Measurements from ENCODE around the gene STK11.

STK11 gene

GRCh38 chr19:1261798-1262622 is 56.4 kb downstream of the STK11 start:
- DNase-seq (ENCODE audit: low spot score), result no peak

GRCh38 chr19:1262623-1263123 is 57.1 kb downstream of the STK11 start:
- no peak for DNase-seq (ENCODE audit: low spot score)

- no peak for DNase-seq (ENCODE audit: low spot score)
Observed at GRCh38 chr19:1263188-1263587, 57.6 kb downstream of the STK11 start.

DNA sequence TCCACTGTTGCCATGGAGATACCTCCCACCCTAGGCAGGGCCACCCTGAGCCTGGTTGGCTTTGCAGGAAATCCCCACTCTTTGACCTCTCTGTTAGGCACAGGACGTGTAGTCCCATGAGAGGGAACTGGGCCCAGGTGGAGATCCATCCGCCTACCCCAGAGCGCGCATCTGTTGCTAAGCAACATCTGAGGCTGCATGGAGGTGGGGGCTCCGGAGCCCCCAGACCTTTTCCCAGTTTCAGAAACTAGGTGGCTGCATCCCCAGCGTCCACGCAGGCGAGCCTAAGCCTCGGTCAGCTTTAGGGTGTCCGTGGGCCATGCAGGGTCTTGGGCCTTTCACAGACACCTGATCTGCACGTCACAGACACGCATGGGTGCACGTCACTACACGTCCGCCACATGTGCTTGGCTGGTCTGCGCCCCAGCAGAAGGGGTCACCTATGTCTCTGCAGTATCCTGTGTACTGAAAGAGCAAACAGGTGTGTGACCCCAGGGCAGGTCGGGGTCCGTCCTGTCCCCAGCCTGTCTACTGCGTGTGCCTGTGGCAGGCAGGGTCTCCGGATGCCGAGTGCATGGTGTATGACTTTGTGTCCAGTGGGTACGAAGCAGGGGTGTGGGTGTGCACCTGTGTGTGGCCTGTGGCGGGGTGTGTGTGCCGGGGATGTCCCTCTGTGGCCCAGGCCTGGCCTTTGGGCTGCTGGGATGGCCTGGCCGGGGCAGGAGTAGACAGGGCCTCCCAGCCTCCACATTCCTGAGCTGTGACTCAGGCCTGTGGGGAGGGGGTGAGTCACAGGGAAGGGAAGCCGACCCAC is 59.4 kb downstream of the STK11 start:
- DNase-seq (ENCODE audit: low spot score), result no peak

GRCh38 chr19:1265615-1266128 is 60.1 kb downstream of the STK11 start:
- peak; percentile 42 for DNase-seq (ENCODE audit: low spot score)

- peak; percentile 89 for DNase-seq (ENCODE audit: low spot score)
Observed at GRCh38 chr19:1266129-1266915, 60.7 kb downstream of the STK11 start.

GRCh38 chr19:1266916-1267476 is 61.4 kb downstream of the STK11 start:
- DNase-seq (ENCODE audit: low spot score), result peak; percentile 63

- DNase-seq (ENCODE audit: low spot score), result no peak
Observed at GRCh38 chr19:1267477-1268225, 62.1 kb downstream of the STK11 start.

GRCh38 chr19:1268226-1269064 is 62.9 kb downstream of the STK11 start:
- no peak for DNase-seq (ENCODE audit: low spot score)

DNA sequence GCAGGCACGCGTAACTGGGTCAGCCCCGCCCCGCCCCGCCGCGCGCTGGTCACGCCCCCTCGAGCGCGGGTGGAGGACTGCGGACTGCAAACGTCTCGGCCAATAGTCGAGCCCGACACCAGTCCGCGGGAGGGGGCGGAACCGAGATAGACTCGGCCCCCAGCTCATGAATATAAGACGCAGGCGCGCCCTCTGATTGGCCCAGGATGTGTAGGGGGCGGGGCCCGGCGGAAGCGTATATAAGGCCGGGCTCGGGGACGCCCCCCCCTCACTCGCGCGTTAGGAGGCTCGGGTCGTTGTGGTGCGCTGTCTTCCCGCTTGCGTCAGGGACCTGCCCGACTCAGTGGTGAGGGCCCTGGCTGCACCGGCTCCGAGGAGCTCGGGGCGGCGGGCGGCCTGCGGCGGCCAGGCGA is 63.5 kb downstream of the STK11 start, which contains the start of gene CIRBP:
Gene CIRBP, plus strand, starts transcription at position 268 of the 413 bp plus-strand sequence. CDS start 1,602 bp downstream, outside the sequence.
- peak; percentile 99 for DNase-seq (ENCODE audit: low spot score)

- peak; percentile 86 for DNase-seq (ENCODE audit: low spot score)
Observed at GRCh38 chr19:1269478-1270212, 64.1 kb downstream of the STK11 start.

DNA sequence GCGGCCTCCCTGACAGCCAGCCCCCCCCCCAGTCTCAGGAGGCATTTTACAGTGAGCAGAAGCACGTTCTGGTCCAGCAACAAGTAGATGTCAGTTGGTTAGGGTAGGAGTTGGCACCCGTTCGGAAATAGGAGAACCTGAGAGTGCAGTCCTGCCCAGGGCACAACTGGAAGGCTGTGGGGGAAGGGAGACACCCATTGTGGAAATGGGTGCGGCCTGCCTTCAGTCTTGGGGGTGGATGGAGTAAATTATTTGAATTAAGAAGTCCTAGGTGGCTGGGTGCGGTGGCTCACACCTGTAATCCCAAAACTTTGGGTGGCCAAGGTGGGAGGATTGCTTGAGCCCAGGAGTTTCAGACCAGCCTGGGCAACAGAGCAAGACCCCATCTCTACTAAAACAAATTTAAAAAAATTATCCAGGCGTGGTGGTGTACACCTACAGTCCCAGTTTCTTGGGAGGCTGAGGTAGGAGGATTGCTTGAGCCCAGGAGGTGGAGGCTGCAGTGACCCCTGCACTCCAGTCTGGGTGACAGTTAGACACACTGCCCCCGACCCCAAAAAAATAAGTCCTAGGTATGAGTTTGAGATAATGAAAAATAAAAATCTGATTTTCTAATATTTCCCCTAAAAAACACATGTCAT is 64.8 kb downstream of the STK11 start:
- DNase-seq (ENCODE audit: low spot score), result no peak

- DNase-seq (ENCODE audit: low spot score), result no peak
Observed at GRCh38 chr19:1270854-1271527, 65.4 kb downstream of the STK11 start.

DNA sequence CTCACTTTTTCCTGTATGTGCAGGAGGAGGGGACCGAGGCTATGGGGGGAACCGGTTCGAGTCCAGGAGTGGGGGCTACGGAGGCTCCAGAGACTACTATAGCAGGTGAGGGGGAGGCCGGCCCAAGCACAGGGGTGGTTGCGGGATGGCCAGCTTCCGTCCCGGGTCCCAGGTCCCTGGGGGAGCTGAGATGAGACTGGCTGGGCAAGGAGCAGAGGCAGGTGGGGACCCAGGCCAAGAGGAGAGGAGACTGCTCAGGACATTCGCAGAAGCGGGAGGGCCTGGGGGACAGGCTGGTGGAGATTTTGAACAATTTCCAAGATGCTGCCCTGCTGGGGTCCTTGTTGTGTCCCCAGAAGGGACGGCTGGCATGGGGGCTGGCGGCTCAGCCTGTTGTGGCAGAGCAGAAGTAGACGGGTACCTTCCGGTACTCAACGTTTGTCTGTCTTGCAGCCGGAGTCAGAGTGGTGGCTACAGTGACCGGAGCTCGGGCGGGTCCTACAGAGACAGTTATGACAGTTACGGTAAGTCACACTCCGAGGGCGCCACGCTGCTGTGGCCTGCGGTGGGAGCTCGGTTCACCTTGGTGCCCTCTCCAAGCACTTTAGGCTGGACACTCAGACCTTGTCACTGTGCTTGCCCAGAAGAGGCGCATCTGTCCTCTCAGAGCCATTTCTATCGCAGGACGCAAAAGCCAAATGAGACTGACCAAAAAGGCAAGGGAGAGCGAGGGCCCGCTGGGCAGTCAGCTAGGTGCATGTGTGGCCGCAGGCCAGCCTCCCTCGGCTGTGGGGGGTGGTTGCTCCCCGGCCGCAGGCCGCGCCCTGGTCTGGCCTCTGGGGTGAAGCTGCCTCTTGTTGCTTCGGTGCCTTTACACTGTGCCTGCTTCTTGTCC is 66.2 kb downstream of the STK11 start:
- no peak for DNase-seq (ENCODE audit: low spot score)

DNA sequence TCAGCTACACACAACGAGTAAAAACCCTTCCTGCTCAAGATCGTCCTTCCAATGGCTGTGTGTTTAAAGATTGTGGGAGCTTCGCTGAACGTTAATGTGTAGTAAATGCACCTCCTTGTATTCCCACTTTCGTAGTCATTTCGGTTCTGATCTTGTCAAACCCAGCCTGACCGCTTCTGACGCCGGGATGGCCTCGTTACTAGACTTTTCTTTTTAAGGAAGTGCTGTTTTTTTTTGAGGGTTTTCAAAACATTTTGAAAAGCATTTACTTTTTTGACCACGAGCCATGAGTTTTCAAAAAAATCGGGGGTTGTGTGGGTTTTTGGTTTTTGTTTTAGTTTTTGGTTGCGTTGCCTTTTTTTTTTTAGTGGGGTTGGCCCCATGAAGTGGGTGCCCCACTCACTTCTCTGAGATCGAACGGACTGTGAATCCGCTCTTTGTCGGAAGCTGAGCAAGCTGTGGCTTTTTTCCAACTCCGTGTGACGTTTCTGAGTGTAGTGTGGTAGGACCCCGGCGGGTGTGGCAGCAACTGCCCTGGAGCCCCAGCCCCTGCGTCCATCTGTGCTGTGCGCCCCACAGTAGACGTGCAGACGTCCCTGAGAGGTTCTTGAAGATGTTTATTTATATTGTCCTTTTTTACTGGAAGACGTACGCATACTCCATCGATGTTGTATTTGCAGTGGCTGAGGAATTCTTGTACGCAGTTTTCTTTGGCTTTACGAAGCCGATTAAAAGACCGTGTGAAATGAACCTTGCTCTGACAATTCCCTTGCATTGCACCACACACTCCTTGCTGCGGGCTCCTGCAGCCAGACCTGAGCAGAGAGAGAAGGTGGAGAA is 67.1 kb downstream of the STK11 start:
- no peak for DNase-seq (ENCODE audit: low spot score)
